Spleen (tissue), 7 donors: Measurements from ENCODE around the gene ZKSCAN3.

ENCODE experiments used
- CTCF ChIP-seq, 11 experiments: fragments of 200-600 bp in 7 of 11; fragments of 450-650 bp in 4 of 11; sonication (generic) in 4 of 11; IDR thresholded peaks in 8 of 11; conservative IDR thresholded peaks in 3 of 11; 1 replicate in 7 of 11; 2 replicates in 4 of 11; pipeline versions ENCODE4 v1.4.0 to v1.8.0; 2016 to 2021; ENCODE audit warnings: antibody characterized with exemption in 11 of 11, inconsistent platforms in 4 of 11, mild to moderate bottlenecking in 1 of 11
- POLR2AphosphoS5 ChIP-seq, 3 donors: sonication (generic); formaldehyde crosslinking; IDR thresholded peaks; one replicate each; pipeline ENCODE4 v1.5.1; 2017; ENCODE audit warnings: antibody characterized with exemption in 3 of 3
- donor health status: DM: no; HTN: no; CAD: no; lungs with moderate emphysema.
- donor health status: DM: no; HTN: no; CAD: no.
- donor health status: DM: no; HTN: no; CAD: no.

GRCh38 chr6:28353356-28353755, 3.6 kb downstream of the ZKSCAN3 start:
- TF ChIP-seq CTCF (IDR thresholded peaks at IDR 0.05 in 8 of 11, conservative IDR thresholded peaks at IDR 0.05 in 3 of 11) (no peak), POLR2AphosphoS5 (IDR thresholded peaks at IDR 0.05) (no peak)
